Activated effector memory CD4-positive, alpha-beta T cell treated with anti-CD3 and anti-CD28 coated beads, Interleukin-2, amount 50 U/mL, for 16 hours (primary cell): ENCODE measurements around the gene SDHB.
"Not testable (repeated sequence)": the region's sequence is repeated elsewhere in the genome, so short reads cannot be mapped to it uniquely, and the experiment has no call there.

ENCODE experiments used
- DNase-seq: peaks from one replicate; pipeline ENCODE4 v3.0.0-alpha.2; 2020

SDHB gene

GRCh38 chr1:17071794-17072193 lies 18.0 kb upstream of the SDHB start:
- no peak for DNase-seq

- no peak for DNase-seq
Observed at GRCh38 chr1:17070163-17070525, 16.3 kb upstream of the SDHB start.

- DNase-seq, result no peak
Observed at GRCh38 chr1:17069452-17070162, 15.8 kb upstream of the SDHB start.

- no peak for DNase-seq
Observed at GRCh38 chr1:17068789-17069188, 15.0 kb upstream of the SDHB start.

- no peak for DNase-seq
Observed at GRCh38 chr1:17067465-17068240, 13.8 kb upstream of the SDHB start.

- no peak for DNase-seq
Observed at GRCh38 chr1:17067069-17067426, 13.2 kb upstream of the SDHB start.

- no peak for DNase-seq
Observed at GRCh38 chr1:17066361-17067068, 12.7 kb upstream of the SDHB start.

- no peak for DNase-seq
Observed at GRCh38 chr1:17065666-17066065, 11.8 kb upstream of the SDHB start.

GRCh38 chr1:17062751-17063150 lies 8.9 kb upstream of the SDHB start:
- not testable (repeated sequence) for DNase-seq

GRCh38 chr1:17061892-17062291 lies 8.1 kb upstream of the SDHB start:
- no peak for DNase-seq

- no peak for DNase-seq
Observed at GRCh38 chr1:17061486-17061885, 7.7 kb upstream of the SDHB start.

- no peak for DNase-seq
Observed at GRCh38 chr1:17060306-17060749, 6.5 kb upstream of the SDHB start.

GRCh38 chr1:17059391-17060305 lies 5.8 kb upstream of the SDHB start:
- DNase-seq, result peak; percentile 70

- no peak for DNase-seq
Observed at GRCh38 chr1:17056551-17056950, 2.7 kb upstream of the SDHB start.

GRCh38 chr1:17055801-17056200 lies 2.0 kb upstream of the SDHB start:
- no peak for DNase-seq

GRCh38 chr1:17053086-17053684 lies 647 bp downstream of the SDHB start:
- no peak for DNase-seq

- no peak for DNase-seq
Observed at GRCh38 chr1:17052641-17053040, 1.2 kb downstream of the SDHB start.

GRCh38 chr1:17052038-17052437 lies 1.8 kb downstream of the SDHB start:
- no peak for DNase-seq

- DNase-seq, result no peak
Observed at GRCh38 chr1:17047924-17048323, 5.9 kb downstream of the SDHB start.

GRCh38 chr1:17046334-17046657 lies 7.5 kb downstream of the SDHB start:
- DNase-seq, result no peak

- no peak for DNase-seq
Observed at GRCh38 chr1:17045634-17046333, 8.0 kb downstream of the SDHB start.

- DNase-seq, result no peak
Observed at GRCh38 chr1:17045150-17045549, 8.7 kb downstream of the SDHB start.
